Measurements from ENCODE around the gene NOTCH3. TPM values are rescaled to one million over a fixed set of nuclear protein-coding genes. Genes with fewer than 3 reads are reported as not detected.
A peak's percentile ranks its signal among the peaks of the same experiment; 100 is the strongest.

Gene NOTCH3
- total RNA-seq, 2 donors from 2014 or later: 0.07 TPM; not detected in 1

DNA sequence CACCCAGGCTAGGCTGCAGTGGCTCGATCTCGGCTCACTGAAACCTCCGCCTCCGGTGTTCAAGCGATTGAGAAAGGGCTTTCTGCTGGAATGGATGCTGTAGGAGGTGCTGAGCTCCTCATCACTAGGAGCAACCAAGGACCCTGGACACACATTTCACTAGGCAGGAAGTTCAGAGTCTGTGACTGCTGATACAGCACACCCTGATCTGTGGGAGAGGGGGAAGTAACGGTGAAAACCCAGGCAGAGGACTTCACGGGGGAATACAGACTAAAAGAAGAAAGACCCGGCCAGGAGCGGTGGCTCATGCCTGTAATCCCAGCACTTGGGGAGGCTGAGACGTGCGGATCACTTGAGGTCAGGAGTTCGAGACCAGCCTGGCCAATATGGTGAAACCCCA lies 11.9 kb upstream of the NOTCH3 start:
- DNase-seq (ENCODE audit: low spot score in 2 of 2) (no peak), ATAC-seq (no peak)
- H3K36me3 Mint-ChIP-seq: no peaks in the 10 kb centered on the region
- H3K9me3 Mint-ChIP-seq: no peaks in the 10 kb centered on the region
- H3K27ac Mint-ChIP-seq: no peak overlapping the region

DNA sequence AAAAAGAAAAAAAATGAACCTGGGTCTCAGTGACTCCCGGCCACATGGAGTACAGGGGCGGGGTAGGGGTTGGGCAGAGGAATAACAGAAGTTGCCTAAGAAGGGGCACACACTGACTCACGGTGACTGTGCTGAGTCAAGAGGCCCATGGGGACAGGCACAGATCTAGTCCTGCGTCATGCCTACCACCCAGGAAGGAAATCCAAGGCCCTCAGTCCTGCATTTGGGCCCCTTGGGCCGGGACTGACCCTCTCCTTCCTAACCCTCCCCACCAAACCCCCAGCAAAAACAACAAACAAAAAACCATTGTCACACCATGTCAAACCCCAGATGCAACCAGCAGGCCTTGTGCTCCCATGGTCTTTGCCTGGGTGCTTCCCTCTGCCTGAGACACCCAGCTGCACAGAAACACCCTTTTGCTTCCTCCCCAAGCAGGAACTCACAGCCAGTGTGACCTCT lies 9.6 kb upstream of the NOTCH3 start:
- Mint-ChIP-seq H3K36me3 (no peaks in the 10 kb centered on the region), H3K9me3 (no peaks in the 10 kb centered on the region), H3K27ac (no peak overlapping the region)
- DNase-seq (ENCODE audit: low spot score in 2 of 2) (no peak), ATAC-seq (no peak)

DNA sequence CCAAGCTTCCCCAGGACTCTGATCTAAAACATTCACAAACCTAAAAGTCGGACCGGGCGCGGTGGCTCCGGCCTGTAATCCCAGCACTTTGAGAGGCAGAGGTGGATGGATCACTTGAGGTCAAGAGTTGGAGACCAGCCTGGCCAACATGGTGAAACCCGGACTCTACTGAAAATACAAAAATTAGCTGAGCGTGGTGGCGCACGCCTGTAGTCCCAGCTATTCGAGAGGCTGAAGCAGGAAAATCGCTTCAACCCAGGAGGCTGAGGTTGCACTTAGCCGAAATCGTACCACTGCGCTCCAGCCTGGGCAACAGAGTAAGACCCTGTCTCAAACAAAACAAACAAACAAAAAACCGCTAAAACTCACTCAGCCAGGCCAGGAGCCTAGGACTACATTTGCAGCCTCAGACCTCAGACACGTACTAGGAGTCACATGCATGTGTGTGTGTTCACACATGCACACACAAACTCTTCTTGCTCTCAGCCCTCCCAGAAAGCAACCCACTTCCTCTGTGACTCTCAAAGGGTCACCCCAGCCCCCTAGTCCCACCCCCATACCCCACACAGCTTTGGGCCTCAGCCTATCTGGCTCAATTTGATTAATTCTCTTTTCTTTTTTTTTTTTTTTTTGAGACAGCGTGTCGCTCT lies 704 bp upstream of the NOTCH3 start:
- no peak for ATAC-seq
- H3K36me3 Mint-ChIP-seq: peaks cover 10 to 15% of the 10 kb centered on the region in 2 donors
- no peak overlapping the region for H3K27ac Mint-ChIP-seq
- H3K9me3 Mint-ChIP-seq: no peaks in the 10 kb centered on the region
- no peak for DNase-seq (ENCODE audit: low spot score in 2 of 2)

DNA sequence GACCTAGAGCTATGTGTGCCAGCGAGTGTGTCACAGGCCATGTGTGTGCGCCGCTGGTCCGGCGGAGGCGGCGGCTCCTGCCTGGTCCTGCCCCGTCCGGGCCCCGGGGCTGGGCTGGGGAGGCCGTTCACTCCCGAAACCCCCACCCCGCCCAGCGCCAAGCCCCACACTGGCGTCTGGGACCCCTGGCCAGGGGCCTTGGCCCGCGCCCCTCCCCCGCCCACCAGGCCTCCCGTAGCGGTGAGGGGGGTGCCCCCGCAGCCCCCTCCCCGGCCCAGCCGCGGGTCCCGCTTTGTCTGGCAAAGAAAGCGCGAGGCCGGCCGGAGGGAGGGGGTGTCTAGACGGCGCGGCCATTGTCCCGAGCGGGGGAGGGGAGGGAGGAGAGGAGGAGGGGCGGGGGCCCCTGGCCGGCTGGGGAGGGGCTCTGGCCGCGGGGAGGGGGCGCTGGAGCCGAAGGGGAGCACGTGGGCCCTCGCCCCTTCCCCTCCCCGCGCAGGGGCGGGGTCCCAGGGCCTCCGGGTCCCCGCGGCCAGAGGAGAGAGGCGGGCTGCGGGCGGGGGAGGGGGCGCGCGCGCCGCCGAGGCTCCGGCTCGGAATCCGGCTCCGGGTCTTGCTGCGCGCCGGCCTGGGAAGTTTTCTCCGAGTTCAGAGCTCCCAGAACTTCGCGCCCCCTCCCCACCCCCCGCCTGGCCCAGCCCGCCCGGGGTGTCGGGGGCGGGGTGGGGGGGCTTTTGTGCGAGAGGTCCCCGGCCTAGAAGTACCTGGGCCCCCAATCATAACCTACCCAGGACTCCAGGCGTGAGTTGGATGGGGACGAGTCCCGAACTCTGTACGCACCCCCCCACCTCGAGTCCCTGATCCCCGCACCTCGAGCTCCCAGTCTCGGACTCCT lies 888 bp downstream of the NOTCH3 start:
- ATAC-seq: no peak
- Mint-ChIP-seq H3K36me3 (peaks cover 10 to 15% of the 10 kb centered on the region in 2 donors), H3K9me3 (no peaks in the 10 kb centered on the region), H3K27ac (no peak overlapping the region)
- no peak for DNase-seq (ENCODE audit: low spot score in 2 of 2)

DNA sequence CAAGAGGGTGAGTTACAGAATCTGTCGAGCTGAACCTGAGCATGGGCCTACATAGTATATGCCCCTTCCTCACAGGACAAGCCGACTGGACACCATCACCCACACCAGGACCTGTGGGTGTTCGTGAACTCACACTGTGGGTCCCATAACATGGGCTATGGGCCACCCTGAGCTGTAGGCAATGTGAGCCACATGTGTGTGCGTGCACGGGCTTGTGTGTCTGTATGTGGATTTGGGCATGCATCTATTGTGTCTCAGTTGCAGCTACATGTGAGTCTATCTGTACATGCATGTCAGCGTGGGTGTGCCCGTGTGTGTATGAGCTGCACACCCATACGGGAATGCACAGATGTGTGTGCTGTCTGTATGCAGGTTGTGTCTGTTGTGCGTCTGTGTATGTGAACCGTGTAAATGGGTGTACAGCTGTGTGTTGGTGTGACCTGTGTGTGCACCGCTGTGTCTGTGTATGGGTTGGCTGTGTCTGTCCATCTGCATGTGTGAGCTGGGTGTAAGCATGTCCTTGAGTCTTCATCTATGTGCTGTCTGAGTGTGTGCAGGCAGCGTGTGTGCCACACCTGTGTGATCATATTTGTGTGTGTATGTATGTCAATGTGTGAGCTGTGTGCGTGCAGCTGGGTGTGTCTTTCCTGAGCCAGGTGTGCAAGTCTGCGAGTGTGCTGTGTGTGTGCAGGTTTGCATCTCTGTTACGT lies 1.7 kb downstream of the NOTCH3 start:
- H3K9me3 Mint-ChIP-seq: no peaks in the 10 kb centered on the region
- peaks cover 10 to 15% of the 10 kb centered on the region in 2 donors for H3K36me3 Mint-ChIP-seq
- ATAC-seq: no peak
- no peak overlapping the region for H3K27ac Mint-ChIP-seq
- DNase-seq (ENCODE audit: low spot score in 2 of 2): no peak

DNA sequence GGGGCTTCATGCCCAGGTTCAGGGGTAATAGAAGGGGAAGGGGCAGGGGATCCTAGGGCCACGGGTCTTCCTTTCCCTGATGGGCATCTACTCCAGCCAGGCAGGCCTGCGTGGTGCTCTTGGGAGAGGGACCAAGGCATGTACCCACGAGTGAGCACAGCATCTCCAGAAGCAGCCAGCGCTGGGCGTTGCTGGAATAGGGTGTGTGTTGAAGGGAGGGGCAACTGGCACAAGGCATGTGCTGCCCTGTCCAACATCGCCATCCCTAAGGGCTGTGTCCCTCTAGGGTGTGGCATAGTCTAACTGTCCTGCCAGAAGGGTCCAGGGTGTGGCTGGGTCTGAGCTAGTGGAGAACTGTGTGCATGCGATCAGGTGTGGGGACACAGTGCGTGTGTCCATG lies 2.9 kb downstream of the NOTCH3 start:
- H3K9me3 Mint-ChIP-seq: no peaks in the 10 kb centered on the region
- H3K27ac Mint-ChIP-seq: no peak overlapping the region
- DNase-seq (ENCODE audit: low spot score in 2 of 2) (no peak), ATAC-seq (no peak)
- peaks cover 10 to 15% of the 10 kb centered on the region in 2 donors for H3K36me3 Mint-ChIP-seq

DNA sequence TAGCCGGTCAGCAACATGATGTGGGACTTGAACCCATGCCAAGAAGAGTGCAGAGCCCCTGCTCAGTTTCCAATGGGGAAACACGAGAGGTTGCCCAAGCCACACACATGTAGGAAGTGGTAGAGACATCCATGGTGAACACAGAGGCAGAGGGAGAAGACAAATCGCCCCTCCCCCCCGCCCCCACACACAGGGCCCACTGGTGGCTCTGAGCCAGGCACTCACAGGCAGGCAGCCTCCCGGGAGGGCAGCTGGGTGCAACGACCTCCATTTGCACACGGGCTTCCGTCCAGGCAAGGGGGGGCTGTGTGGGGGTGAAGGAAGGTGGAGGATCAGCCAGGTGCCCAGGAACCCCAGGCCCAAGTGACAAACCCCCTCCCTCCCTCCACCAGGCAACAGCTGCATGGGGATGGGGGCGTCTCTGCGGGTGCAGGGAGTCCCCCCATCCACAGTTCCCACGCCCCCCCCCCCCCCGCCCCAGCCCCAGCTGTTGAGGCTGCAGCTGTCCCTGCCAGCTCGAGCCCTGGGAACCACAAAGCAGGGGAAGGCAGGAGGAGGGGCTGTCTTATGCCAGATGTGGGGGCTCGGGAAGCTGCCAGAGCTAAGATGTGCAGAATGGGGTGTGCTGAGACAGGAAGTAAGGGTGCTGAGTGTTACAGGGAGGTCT lies 3.4 kb downstream of the NOTCH3 start:
- no peak for ATAC-seq
- no peak for DNase-seq (ENCODE audit: low spot score in 2 of 2)
- H3K36me3 Mint-ChIP-seq: peaks cover 10 to 15% of the 10 kb centered on the region in 2 donors

DNA sequence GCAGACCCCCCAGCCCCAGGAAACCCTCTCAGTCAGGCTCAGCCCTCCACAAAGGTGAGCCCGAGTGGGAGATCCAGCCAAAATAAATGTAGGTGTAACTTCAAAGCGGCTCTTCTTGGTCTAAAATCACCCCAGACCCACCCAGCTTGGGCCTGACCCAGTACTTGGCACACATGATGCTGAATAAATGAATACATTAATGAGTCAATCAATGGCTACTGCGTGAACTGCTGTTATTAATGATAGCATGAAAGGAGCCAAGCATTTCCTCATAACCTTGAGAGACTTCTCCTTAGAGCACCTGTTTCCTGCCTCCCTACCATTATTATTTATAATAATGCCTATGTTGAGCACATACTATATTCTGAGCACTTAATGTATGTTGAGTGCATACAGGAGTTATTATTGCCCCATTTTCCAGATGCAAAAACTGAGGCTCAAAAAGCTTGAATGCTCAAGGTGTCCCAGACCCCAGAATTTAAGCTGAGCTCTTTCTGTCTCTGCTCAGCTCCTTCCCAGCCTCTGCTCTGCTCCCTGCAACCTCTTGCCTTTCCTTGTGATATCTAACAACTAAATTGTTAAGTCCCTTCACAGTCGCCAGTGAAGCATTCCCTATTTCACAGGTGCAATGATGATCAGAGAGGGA lies 4.3 kb downstream of the NOTCH3 start:
- no peaks in the 10 kb centered on the region for H3K9me3 Mint-ChIP-seq
- DNase-seq (ENCODE audit: low spot score in 2 of 2) (no peak), ATAC-seq (no peak)
- peaks cover 10% of the 10 kb centered on the region in 2 donors for H3K36me3 Mint-ChIP-seq
- H3K27ac Mint-ChIP-seq: no peak overlapping the region

More for the DNA sequence above, 3.4 kb downstream of the NOTCH3 start:
- no peak overlapping the region for H3K27ac Mint-ChIP-seq
- no peaks in the 10 kb centered on the region for H3K9me3 Mint-ChIP-seq

DNA sequence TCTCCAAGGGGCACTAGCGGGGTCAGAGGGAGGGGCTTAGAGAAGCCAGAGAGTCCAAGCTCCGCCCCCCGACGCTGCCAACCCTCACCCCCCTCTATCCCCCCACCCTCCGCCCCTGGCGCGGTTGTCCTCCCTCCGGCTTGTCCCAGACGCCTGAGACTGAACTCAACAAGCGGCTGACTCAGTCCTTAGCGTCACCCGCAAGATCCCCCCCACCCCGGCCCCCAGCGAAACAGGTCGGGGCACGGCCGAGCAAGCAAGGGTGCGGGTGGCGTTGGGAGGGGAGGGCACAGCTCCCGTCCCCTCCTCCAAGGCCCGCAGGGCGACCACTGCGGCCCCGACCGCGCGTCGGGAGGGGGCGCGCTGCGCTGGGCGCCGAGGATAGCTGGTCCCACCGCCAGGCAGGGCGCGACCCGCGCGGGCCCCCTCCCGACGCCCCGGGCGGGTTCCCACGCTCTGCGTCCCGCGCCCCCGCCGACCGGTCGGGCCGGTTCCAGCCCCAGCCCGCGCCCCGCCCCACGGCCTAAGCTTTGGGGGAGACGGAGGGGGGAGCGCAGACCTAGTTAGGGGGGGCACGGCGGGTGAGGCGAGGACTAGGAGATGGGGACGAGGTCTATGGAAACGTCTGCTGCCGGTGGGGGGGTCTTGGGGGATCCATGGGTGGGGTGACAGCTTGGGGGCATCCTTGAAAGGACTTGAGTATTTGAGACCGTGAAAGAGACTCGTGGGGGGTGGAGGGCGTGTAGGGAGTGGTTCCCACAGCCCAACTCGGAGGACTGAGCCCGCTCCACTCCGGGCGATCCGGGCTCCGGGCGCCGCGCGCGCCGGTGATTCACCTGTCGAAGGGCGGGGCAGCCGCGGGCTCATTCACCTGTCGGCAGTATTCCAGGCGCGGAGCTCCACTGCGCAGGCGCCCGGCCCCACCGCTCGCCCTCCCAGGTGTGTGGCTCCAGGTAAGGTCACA lies 5.1 kb downstream of the NOTCH3 start:
- ATAC-seq (peak; percentile 38 to 41), DNase-seq (ENCODE audit: low spot score in 2 of 2) (no peak)
- peaks cover 6 to 10% of the 10 kb centered on the region in 2 donors for H3K36me3 Mint-ChIP-seq
- H3K9me3 Mint-ChIP-seq: no peaks in the 10 kb centered on the region
- no peak overlapping the region for H3K27ac Mint-ChIP-seq

DNA sequence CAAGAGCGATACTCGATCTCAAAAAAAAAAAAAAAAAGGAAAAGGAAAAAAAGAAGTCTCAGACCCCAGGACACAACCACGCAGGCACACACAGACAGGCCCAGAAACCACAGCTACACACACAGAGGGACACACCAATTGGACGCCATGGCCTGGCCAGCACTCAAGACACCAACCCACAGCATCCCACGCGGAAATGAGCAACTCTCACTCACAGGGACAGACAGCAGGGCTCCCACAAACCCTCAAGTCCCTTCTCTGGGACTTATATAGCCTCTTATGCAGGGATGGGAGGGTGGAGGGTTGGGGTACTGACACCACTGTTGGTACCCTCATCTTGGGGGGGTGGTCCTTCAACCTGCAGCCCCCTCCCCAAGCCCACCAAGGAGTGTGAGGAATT lies 5.9 kb downstream of the NOTCH3 start:
- ATAC-seq: peak in 1 of 2 donors; percentile 41
- H3K9me3 Mint-ChIP-seq: no peaks in the 10 kb centered on the region
- H3K27ac Mint-ChIP-seq: no peak overlapping the region
- no peak for DNase-seq (ENCODE audit: low spot score in 2 of 2)
- peaks cover 6 to 10% of the 10 kb centered on the region in 2 donors for H3K36me3 Mint-ChIP-seq

DNA sequence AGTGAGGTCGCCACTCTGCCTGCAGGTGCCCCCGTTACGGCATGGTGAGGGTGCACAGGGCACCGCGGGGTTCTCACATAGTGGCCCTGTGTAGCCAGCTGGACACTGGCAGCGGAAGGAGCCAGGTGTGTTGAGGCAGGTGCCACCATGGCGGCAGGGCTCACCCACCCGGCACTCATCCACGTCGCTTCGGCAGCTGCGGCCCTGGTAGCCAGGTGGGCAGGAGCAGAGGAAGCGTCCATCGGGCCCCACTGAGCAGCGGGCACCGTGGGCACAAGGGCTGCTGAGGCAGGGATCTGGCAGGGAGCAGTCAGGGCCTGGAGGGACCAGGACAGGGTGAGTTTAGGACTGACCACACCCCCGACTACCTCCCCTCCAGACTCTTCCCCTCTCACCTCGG lies 8.8 kb downstream of the NOTCH3 start:
- Mint-ChIP-seq H3K36me3 (no peaks in the 10 kb centered on the region), H3K27ac (no peak overlapping the region), H3K9me3 (no peaks in the 10 kb centered on the region)
- DNase-seq (ENCODE audit: low spot score in 2 of 2) (no peak), ATAC-seq (no peak)

DNA sequence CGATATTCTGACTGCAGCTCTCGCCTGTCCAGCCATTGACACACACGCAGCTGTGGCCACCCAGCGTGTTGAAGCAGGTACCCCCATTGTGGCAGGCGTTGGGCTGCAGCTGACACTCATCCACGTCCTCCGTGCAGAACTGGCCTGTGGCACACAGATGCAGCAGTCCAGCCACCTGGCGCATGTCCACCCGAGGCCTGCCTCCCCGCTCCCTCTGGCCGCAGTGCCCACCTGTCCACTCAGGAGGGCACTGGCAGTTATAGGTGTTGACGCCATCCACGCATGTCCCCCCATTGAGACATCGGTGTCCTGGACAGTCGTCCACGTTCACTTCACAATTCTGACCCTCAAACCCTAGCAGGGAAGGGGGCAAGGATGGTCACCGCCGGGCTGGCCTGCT lies 9.3 kb downstream of the NOTCH3 start:
- ATAC-seq (no peak), DNase-seq (ENCODE audit: low spot score in 2 of 2) (no peak)
- Mint-ChIP-seq H3K9me3 (no peaks in the 10 kb centered on the region), H3K36me3 (no peaks in the 10 kb centered on the region), H3K27ac (no peak overlapping the region)

DNA sequence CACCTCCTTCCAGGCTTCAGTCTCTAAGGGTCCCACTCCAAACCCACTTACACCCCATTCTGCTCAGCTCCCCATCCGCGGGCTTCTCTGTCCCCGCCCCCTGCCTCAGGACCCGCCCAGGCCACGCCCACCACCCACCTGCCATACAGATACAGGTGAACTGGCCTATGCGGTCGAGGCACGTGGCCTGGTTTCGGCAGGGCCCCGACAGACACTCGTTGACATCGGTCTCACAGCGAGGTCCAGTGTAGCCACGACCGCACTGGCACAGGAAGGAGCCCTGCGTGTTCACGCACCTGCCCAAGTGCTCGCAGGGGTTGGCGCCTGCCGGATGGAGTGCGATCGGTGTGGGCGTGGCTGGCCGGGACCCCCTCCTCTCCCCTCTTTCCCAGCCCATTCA lies 11.9 kb downstream of the NOTCH3 start:
- DNase-seq (ENCODE audit: low spot score in 2 of 2): no peak
- Mint-ChIP-seq H3K27ac (no peak overlapping the region), H3K36me3 (no peaks in the 10 kb centered on the region), H3K9me3 (no peaks in the 10 kb centered on the region)
- ATAC-seq: no peak

DNA sequence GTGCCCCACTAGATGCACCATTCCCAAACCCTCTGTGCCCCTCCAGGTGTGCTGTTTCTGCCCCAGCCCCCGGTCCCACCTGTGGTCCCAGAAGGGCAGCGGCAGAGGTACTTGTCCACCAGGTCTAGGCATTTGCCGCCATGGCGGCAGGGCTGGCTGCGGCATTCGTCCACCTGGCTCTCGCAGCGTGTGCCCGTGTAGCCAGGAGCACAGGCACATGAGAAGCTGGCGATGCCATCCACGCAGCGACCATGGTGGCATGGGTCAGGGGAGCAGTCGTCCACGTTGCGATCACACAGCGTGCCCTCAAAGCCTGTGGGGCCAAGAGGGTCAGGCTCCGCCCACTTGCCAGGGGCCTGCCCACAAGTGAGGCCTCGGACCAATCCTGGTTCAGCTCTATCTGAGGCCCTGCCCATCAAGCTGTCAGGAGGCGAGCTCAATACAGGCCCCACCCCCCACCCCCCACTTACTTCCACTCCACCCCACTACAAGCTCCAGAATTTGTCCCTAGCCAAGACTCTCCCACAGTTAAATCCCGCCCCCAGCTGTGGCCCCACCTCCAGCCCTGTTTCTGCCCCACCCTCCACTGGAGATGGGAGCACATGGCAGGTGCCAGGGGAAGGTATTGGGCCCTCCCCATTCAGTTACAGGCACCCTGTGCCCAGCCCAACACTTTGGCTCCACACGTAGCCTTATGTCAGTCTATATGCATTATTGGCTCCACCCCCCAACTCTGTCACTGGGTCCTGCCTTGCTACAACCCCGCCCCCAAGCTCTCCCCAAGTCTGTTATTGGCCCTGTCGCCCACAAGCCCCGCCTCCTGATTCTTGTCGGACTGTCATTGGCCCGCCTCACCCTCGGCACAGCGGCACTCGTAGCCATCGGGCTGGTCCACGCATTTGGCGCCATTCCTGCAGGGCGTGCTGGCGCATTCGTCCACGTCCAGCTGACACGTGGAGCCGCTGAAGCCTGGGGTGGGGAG lies 13.5 kb downstream of the NOTCH3 start:
- ATAC-seq (peak in 1 of 2 donors; percentile 43), DNase-seq (ENCODE audit: low spot score in 2 of 2) (no peak)
- no peaks in the 10 kb centered on the region for H3K36me3 Mint-ChIP-seq
- no peaks in the 10 kb centered on the region for H3K9me3 Mint-ChIP-seq
- H3K27ac Mint-ChIP-seq: no peak overlapping the region
